A549 (cell line): ENCODE measurements around the gene CUL1. TPM values are rescaled to one million over a fixed set of nuclear protein-coding genes. Genes with fewer than 3 reads are reported as not detected.

Source experiments
- ATAC-seq, 2 experiments: fragments of 200-7000 bp in 1 of 2; fragments of >200 bp in 1 of 2; cut with Nextera tagmentation in 1 of 2; cut with Tn5 transposase in 1 of 2; 3 replicates each; pipeline versions ENCODE4 v1.8.0 to v1.9.1; 2018 to 2020; ENCODE audit warnings: mild to moderate bottlenecking in 1 of 2, moderate library complexity in 1 of 2
- CTCF ChIA-PET: fragments of 300-600 bp; sonication (Branson Sonifier 250); formaldehyde crosslinking; extraction: SDS; loops from one replicate; lab custom pipeline; 2021; ENCODE audit warnings: antibody characterized with exemption, inconsistent platforms; lab: Yijun Ruan, JAX
- POLR2A ChIA-PET: fragments of 350-600 bp; formaldehyde crosslinking; extraction: SDS; loops from one replicate; lab custom pipeline; 2021; ENCODE audit warnings: antibody characterized with exemption, inconsistent platforms; lab: Yijun Ruan, JAX
- DNase-seq, 2 experiments: peaks; one replicate each; pipeline versions ENCODE4 v3.0.0 to v3.0.0-alpha.2; 2011 to 2016; ENCODE audit warnings: low read depth in 1 of 2, low spot score in 1 of 2
- FAIRE-seq: peaks from 2 replicates; lab custom pipeline; 2011; peaks lifted over from hg19 to GRCh38; lab: Jason Lieb, UNC
- H3K27ac ChIP-seq, 2 experiments: fragments of >200 bp; sonication (Bioruptor Twin); formaldehyde crosslinking; 3 replicates each; pipeline ENCODE4 v1.5.1; 2016 to 2017
- H3K4me1 ChIP-seq: fragments of >200 bp; sonication (Bioruptor Twin); formaldehyde crosslinking; 3 replicates; pipeline ENCODE4 v1.6.1; 2016
- H3K4me2 ChIP-seq: fragments of >200 bp; sonication (Bioruptor Twin); formaldehyde crosslinking; 3 replicates; pipeline ENCODE4 v1.6.1; 2016
- H3K4me3 ChIP-seq: fragments of >200 bp; sonication (Bioruptor Twin); formaldehyde crosslinking; 3 replicates; pipeline ENCODE4 v1.5.1; 2016
- H3K9me3 ChIP-seq: fragments of >200 bp; sonication (Bioruptor Twin); formaldehyde crosslinking; 3 replicates; pipeline ENCODE4 v1.6.1; 2016
- BHLHE40 ChIP-seq: IDR thresholded peaks from 2 replicates; pipeline ENCODE4 v1.6.1; 2012; ENCODE audit warnings: low read depth, low read length, inconsistent platforms
- EHF ChIP-seq: fragments of 250-450 bp; sonication (Bioruptor Pico); IDR thresholded peaks from 2 replicates; pipeline ENCODE4 v1.5.0; 2020; ENCODE audit warnings: mild to moderate bottlenecking
- EHMT2 ChIP-seq: fragments of 200-600 bp; sonication (generic); IDR thresholded peaks from 2 replicates; pipeline ENCODE4 v1.6.1; 2016; ENCODE audit warnings: antibody characterized with exemption, low read depth, mild to moderate bottlenecking, moderate library complexity
- ESRRA ChIP-seq: fragments of 150-350 bp; IDR thresholded peaks from 2 replicates; pipeline ENCODE4 v1.6.1; 2014; ENCODE audit warnings: mild to moderate bottlenecking, low read length, borderline replicate concordance
- HDAC2 ChIP-seq: fragments of 200-600 bp; sonication (generic); IDR thresholded peaks from 2 replicates; pipeline ENCODE4 v1.6.1; 2016
- HOXB5 ChIP-seq: fragments of 250-450 bp; sonication (Bioruptor Pico); IDR thresholded peaks from 2 replicates; pipeline ENCODE4 v1.5.0; 2020; ENCODE audit warnings: mild to moderate bottlenecking, moderate library complexity
- JUN ChIP-seq, 2 experiments: fragments of >200 bp; sonication (Bioruptor Twin); formaldehyde crosslinking; IDR thresholded peaks; 2 replicates in 1 of 2; 3 replicates in 1 of 2; pipeline ENCODE4 v1.6.1; 2016 to 2017
- JUNB ChIP-seq: fragments of >200 bp; sonication (Bioruptor Twin); formaldehyde crosslinking; IDR thresholded peaks from 2 replicates; pipeline ENCODE4 v1.6.1; 2016
- KDM1A ChIP-seq: fragments of 200-600 bp; sonication (generic); IDR thresholded peaks from 2 replicates; pipeline ENCODE4 v1.6.1; 2016; ENCODE audit warnings: low read depth, mild to moderate bottlenecking
- KDM5A ChIP-seq: fragments of 200-600 bp; sonication (generic); IDR thresholded peaks from 2 replicates; pipeline ENCODE4 v1.6.1; 2016; ENCODE audit warnings: antibody characterized with exemption, mild to moderate bottlenecking
- MAFK ChIP-seq: fragments of 450-650 bp; IDR thresholded peaks from 2 replicates; pipeline ENCODE4 v1.6.1; 2014; ENCODE audit not compliant: partially characterized antibody
- MAZ ChIP-seq: fragments of 150-350 bp; IDR thresholded peaks from 2 replicates; pipeline ENCODE4 v1.6.1; 2014; ENCODE audit warnings: antibody characterized with exemption, low read depth, low read length, borderline replicate concordance
- PHF8 ChIP-seq: fragments of 200-600 bp; sonication (generic); IDR thresholded peaks from 2 replicates; pipeline ENCODE4 v1.6.1; 2016; ENCODE audit warnings: low read depth, mild to moderate bottlenecking, antibody characterized with exemption, moderate library complexity, borderline replicate concordance
- RFX5 ChIP-seq: fragments of 450-650 bp; IDR thresholded peaks from 2 replicates; pipeline ENCODE4 v1.7.1; 2014; ENCODE audit warnings: antibody characterized with exemption, mild to moderate bottlenecking, moderate library complexity
- SREBF2 ChIP-seq: fragments of 450-650 bp; IDR thresholded peaks from 2 replicates; pipeline ENCODE4 v1.6.1; 2014; ENCODE audit warnings: mild to moderate bottlenecking, moderate library complexity
- TFCP2L1 ChIP-seq: fragments of 250-450 bp; sonication (Bioruptor Pico); IDR thresholded peaks from 2 replicates; pipeline ENCODE4 v1.5.0; 2021; ENCODE audit warnings: mild to moderate bottlenecking
- ZC3H11A ChIP-seq: fragments of 450-650 bp; IDR thresholded peaks from 2 replicates; pipeline ENCODE4 v1.6.1; 2014; ENCODE audit warnings: antibody characterized with exemption, mild to moderate bottlenecking
- ZFP36 ChIP-seq: fragments of 450-650 bp; IDR thresholded peaks from 2 replicates; pipeline ENCODE4 v1.6.1; 2014; ENCODE audit warnings: borderline replicate concordance; ENCODE audit not compliant: partially characterized antibody
- ZNF302 ChIP-seq: fragments of 250-450 bp; sonication (Bioruptor Pico); IDR thresholded peaks from 2 replicates; pipeline ENCODE4 v1.9.0; 2021; ENCODE audit warnings: inconsistent platforms, mild to moderate bottlenecking, moderate library complexity
- ZSCAN20 ChIP-seq: fragments of 250-450 bp; sonication (Bioruptor Pico); IDR thresholded peaks from 2 replicates; pipeline ENCODE4 v1.8.0; 2022; ENCODE audit warnings: mild to moderate bottlenecking, moderate library complexity
- WGBS: methylation state at CpG from one replicate; pipeline ENCODE4 v1.1.6; 2017; ENCODE audit errors: missing lambda C conversion rate; 5-methylcytosine and 5-hydroxymethylcytosine counted together
- polyA plus RNA-seq, 4 experiments: library from polyadenylated mRNA; depleted of rRNA in 3 of 4; stranded (reverse); fragments of >200 nt; fragmentation: RNase III in 1 of 4; extraction: RNeasy Plus Mini Kit Qiagen cat#74134 plus additional on column Dnase treatment in 1 of 4; gene quantifications; 2 replicates in 3 of 4; 3 replicates in 1 of 4; pipeline ENCODE4 v1.2.3, GENCODE V29; 2011 to 2017
- TF ChIP-seq, protein P1 (sequence below): IDR thresholded peaks from 2 replicates; pipeline ENCODE4 v1.6.1; 2012
- TF ChIP-seq, protein P2 (sequence below): fragments of 250-450 bp; sonication (Bioruptor Pico); IDR thresholded peaks from 2 replicates; pipeline ENCODE4 v1.5.0; 2021; ENCODE audit warnings: mild to moderate bottlenecking, moderate library complexity, borderline replicate concordance
- TF ChIP-seq, protein P3 (sequence below): fragments of >200 bp; sonication (Bioruptor Twin); formaldehyde crosslinking; IDR thresholded peaks from 2 replicates; pipeline ENCODE4 v1.6.1; 2016
- TF ChIP-seq, protein P4 (sequence below): fragments of 200-600 bp; sonication (generic); IDR thresholded peaks from 2 replicates; pipeline ENCODE4 v1.6.1; 2016; ENCODE audit warnings: antibody characterized with exemption, mild to moderate bottlenecking, moderate library complexity
- TF ChIP-seq, protein P5 (sequence below): fragments of 450-650 bp; IDR thresholded peaks from 2 replicates; pipeline ENCODE4 v1.6.1; 2014; ENCODE audit warnings: antibody characterized with exemption
- TF ChIP-seq, protein P6 (sequence below): fragments of 150-350 bp; IDR thresholded peaks from 2 replicates; pipeline ENCODE4 v1.6.1; 2014; ENCODE audit warnings: low read depth, mild to moderate bottlenecking, low read length
- TF ChIP-seq, protein P7 (sequence below): IDR thresholded peaks from 2 replicates; pipeline ENCODE4 v1.6.1; 2012; ENCODE audit warnings: low read depth, borderline replicate concordance

CUL1 gene
- polyA plus RNA-seq, 2 of the 4 experiments (the other 2 are of a cell fraction), result 57.9 to 70.6 TPM

DNA sequence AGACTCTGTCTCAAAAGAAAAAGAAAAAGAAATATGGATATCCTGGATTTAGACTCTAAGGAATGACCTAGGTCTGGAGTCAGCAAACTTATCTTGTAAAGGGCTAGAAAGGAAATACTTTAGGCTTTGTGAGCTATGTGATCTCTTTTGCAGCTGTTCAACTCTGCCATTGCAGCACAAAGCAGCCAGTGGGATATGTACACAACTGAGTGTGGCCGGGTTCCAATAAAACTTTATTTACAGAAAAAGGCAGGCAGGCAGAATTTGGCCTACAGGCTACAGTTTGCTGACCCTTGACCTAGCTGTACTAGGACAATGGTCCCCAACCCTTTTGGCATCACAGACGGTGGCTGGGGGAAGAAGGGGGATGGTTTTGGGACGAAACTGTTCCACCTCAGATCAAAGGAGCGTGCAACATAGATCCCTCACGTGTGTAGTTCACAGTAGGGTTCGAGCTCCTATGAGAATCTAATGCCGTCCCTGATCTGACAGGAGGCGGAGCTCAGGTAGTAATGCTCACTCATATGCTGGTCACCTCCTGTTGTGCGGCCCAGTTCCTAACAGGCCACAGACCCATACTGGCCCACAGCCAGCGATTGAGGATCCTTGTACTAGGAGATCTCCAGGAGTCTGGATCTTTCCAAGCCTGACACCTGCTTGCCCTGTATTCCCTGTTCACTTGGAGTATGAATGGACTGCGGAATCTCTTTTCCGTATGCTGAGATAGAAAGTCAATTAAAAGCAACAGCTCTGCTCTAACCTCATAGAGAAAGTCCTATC, 63.0 kb downstream of the CUL1 start:
- POLR2A ChIA-PET, result no interaction called here

DNA sequence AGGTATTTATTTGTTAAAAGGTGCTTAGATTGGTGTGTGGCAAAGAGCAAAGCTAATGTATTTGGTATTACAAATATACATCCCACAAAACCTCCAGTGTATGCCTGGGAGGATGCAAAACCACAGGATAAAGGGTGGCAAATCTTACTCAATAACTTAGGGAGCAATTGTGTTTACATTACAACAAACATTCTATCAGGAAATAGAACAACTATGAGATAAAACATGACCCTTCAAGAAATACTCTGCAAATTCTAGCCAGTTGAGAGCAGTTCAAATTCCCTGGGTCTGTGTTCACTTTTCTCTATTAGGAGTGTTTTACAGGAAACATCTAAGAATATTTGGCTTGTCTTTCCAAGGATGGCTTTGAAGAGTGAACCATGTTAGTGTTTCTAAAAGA, 64.9 kb downstream of the CUL1 start:
- FAIRE-seq, result no peak
- no peak for DNase-seq
- Histone ChIP-seq H3K4me2 (no peak overlapping the region), H3K4me1 (no peaks in the 10 kb centered on the region), H3K9me3 (no peaks in the 10 kb centered on the region), H3K27ac (no peak overlapping the region), H3K4me3 (no peak overlapping the region)
- POLR2A ChIA-PET, result no interaction called here
- CTCF ChIA-PET, result interaction anchor here (0.6 to 0.9 kb wide), 2 partner anchors 10 to 199 kb away, joined by 3 to 4 read pairs; no protein-coding TSS in a partner anchor
- no peak for ATAC-seq
- TF ChIP-seq JUNB (no peak), MAFK (no peak), EHF (CRISPR knock-in tag) (no peak), ZFP36 (no peak), KDM1A (no peak), ZSCAN20 (no peak), KDM5A (no peak), PHF8 (no peak), JUN (IDR thresholded peaks at IDR 0.05) (no peak), ZC3H11A (no peak), RFX5 (no peak)
- TF ChIP-seq, protein P1, sequence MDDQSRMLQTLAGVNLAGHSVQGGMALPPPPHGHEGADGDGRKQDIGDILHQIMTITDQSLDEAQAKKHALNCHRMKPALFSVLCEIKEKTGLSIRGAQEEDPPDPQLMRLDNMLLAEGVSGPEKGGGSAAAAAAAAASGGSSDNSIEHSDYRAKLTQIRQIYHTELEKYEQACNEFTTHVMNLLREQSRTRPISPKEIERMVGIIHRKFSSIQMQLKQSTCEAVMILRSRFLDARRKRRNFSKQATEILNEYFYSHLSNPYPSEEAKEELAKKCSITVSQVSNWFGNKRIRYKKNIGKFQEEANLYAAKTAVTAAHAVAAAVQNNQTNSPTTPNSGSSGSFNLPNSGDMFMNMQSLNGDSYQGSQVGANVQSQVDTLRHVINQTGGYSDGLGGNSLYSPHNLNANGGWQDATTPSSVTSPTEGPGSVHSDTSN, result no peak
- TF ChIP-seq, protein P2, sequence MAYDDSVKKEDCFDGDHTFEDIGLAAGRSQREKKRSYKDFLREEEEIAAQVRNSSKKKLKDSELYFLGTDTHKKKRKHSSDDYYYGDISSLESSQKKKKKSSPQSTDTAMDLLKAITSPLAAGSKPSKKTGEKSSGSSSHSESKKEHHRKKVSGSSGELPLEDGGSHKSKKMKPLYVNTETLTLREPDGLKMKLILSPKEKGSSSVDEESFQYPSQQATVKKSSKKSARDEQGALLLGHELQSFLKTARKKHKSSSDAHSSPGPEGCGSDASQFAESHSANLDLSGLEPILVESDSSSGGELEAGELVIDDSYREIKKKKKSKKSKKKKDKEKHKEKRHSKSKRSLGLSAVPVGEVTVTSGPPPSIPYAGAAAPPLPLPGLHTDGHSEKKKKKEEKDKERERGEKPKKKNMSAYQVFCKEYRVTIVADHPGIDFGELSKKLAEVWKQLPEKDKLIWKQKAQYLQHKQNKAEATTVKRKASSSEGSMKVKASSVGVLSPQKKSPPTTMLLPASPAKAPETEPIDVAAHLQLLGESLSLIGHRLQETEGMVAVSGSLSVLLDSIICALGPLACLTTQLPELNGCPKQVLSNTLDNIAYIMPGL (CRISPR knock-in tag), result no peak
- TF ChIP-seq, protein P3, sequence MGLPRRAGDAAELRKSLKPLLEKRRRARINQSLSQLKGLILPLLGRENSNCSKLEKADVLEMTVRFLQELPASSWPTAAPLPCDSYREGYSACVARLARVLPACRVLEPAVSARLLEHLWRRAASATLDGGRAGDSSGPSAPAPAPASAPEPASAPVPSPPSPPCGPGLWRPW, result no peak
- TF ChIP-seq, protein P4, sequence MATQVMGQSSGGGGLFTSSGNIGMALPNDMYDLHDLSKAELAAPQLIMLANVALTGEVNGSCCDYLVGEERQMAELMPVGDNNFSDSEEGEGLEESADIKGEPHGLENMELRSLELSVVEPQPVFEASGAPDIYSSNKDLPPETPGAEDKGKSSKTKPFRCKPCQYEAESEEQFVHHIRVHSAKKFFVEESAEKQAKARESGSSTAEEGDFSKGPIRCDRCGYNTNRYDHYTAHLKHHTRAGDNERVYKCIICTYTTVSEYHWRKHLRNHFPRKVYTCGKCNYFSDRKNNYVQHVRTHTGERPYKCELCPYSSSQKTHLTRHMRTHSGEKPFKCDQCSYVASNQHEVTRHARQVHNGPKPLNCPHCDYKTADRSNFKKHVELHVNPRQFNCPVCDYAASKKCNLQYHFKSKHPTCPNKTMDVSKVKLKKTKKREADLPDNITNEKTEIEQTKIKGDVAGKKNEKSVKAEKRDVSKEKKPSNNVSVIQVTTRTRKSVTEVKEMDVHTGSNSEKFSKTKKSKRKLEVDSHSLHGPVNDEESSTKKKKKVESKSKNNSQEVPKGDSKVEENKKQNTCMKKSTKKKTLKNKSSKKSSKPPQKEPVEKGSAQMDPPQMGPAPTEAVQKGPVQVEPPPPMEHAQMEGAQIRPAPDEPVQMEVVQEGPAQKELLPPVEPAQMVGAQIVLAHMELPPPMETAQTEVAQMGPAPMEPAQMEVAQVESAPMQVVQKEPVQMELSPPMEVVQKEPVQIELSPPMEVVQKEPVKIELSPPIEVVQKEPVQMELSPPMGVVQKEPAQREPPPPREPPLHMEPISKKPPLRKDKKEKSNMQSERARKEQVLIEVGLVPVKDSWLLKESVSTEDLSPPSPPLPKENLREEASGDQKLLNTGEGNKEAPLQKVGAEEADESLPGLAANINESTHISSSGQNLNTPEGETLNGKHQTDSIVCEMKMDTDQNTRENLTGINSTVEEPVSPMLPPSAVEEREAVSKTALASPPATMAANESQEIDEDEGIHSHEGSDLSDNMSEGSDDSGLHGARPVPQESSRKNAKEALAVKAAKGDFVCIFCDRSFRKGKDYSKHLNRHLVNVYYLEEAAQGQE, result no peak
- TF ChIP-seq, protein P5, sequence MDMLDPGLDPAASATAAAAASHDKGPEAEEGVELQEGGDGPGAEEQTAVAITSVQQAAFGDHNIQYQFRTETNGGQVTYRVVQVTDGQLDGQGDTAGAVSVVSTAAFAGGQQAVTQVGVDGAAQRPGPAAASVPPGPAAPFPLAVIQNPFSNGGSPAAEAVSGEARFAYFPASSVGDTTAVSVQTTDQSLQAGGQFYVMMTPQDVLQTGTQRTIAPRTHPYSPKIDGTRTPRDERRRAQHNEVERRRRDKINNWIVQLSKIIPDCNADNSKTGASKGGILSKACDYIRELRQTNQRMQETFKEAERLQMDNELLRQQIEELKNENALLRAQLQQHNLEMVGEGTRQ, result no peak
- TF ChIP-seq, protein P6, sequence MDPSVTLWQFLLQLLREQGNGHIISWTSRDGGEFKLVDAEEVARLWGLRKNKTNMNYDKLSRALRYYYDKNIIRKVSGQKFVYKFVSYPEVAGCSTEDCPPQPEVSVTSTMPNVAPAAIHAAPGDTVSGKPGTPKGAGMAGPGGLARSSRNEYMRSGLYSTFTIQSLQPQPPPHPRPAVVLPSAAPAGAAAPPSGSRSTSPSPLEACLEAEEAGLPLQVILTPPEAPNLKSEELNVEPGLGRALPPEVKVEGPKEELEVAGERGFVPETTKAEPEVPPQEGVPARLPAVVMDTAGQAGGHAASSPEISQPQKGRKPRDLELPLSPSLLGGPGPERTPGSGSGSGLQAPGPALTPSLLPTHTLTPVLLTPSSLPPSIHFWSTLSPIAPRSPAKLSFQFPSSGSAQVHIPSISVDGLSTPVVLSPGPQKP, result no peak

More for the DNA sequence above, 63.0 kb downstream of the CUL1 start:
- H3K27ac ChIP-seq, result no peak overlapping the region
- 94% methylated on average over 12 of the region's 12 CpGs for WGBS
- H3K4me2 ChIP-seq, result no peak overlapping the region
- H3K4me1 ChIP-seq, result no peaks in the 10 kb centered on the region
- no peak overlapping the region for H3K4me3 ChIP-seq
- DNase-seq, result no peak
- no peak for FAIRE-seq
- TF ChIP-seq TFCP2L1, result no peak
- no peak for TF ChIP-seq BHLHE40
- no peak for TF ChIP-seq ZFP36
- no peak for TF ChIP-seq ZNF302 (CRISPR knock-in tag)
- no peak for TF ChIP-seq HDAC2
- TF ChIP-seq KDM1A, result no peak
- TF ChIP-seq HOXB5 (CRISPR knock-in tag), result no peak
- no peak for TF ChIP-seq EHF (CRISPR knock-in tag)
- no peak for TF ChIP-seq ESRRA
- TF ChIP-seq, protein P3, result no peak
- no peak for TF ChIP-seq EHMT2
- no peak for TF ChIP-seq SREBF2
- TF ChIP-seq, protein P6, result no peak
- TF ChIP-seq, protein P7, sequence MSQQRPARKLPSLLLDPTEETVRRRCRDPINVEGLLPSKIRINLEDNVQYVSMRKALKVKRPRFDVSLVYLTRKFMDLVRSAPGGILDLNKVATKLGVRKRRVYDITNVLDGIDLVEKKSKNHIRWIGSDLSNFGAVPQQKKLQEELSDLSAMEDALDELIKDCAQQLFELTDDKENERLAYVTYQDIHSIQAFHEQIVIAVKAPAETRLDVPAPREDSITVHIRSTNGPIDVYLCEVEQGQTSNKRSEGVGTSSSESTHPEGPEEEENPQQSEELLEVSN, result no peak
- TF ChIP-seq MAZ, result no peak
- CTCF ChIA-PET, result interaction anchor here (1.5 to 2.1 kb wide), 2 partner anchors 15 to 186 kb away, joined by 5 to 7 read pairs; no protein-coding TSS in a partner anchor
- no peak for ATAC-seq
- no peaks in the 10 kb centered on the region for H3K9me3 ChIP-seq
